ENCODE results near the gene OPA3. TPM values are rescaled to one million over a fixed set of nuclear protein-coding genes. Genes with fewer than 3 reads are reported as not detected.

OPA3 gene
- polyA plus RNA-seq, 1 donor from 2014 or later = 6.0 TPM

DNA sequence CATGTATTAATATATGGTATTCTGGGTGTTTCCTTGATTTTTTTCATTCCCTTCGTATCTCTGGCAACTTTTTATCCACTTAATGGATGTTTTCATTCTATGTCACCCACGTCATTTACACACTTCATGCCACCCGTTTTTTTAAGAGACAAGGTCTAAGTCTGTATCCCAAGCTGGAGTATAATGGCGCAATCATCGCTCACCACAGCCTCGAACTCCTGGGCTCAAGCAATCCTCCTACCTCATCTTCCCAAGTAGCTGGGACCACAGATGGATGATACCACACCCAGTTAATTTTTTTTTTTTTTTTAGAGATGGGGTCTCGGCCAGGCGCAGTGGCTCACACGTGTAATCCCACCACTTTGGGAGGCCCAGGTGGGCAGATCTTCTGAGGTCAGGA, 80.7 kb downstream of the OPA3 start:
- Histone ChIP-seq H3K9me3 (ENCODE audit: low read length) (no peaks in the 10 kb centered on the region), H3K27ac (ENCODE audit: low read length) (no peak overlapping the region), H3K9me2 (ENCODE audit: insufficient read depth, low read length) (no peaks in the 10 kb centered on the region), H3K4me3 (ENCODE audit: low read length) (no peak overlapping the region), H3F3A (ENCODE audit: insufficient read depth, low read length, poor library complexity, severe bottlenecking) (no peaks in the 10 kb centered on the region), H3K9ac (ENCODE audit: low read length) (no peak overlapping the region), H4K20me1 (ENCODE audit: insufficient read depth) (no peaks in the 10 kb centered on the region), H2AFZ (ENCODE audit: low read depth, low read length) (no peak overlapping the region), H3K4me2 (ENCODE audit: low read length) (no peak overlapping the region), H3K36me3 (ENCODE audit: insufficient read depth, low read length) (no peaks in the 10 kb centered on the region), H3K27me3 (ENCODE audit: insufficient read depth, low read depth, low read length) (peaks cover 31% of the 10 kb centered on the region), H3K79me2 (replicated peaks; ENCODE audit: insufficient read depth, low read length) (no peaks in the 10 kb centered on the region)
- TF ChIP-seq, protein P1, sequence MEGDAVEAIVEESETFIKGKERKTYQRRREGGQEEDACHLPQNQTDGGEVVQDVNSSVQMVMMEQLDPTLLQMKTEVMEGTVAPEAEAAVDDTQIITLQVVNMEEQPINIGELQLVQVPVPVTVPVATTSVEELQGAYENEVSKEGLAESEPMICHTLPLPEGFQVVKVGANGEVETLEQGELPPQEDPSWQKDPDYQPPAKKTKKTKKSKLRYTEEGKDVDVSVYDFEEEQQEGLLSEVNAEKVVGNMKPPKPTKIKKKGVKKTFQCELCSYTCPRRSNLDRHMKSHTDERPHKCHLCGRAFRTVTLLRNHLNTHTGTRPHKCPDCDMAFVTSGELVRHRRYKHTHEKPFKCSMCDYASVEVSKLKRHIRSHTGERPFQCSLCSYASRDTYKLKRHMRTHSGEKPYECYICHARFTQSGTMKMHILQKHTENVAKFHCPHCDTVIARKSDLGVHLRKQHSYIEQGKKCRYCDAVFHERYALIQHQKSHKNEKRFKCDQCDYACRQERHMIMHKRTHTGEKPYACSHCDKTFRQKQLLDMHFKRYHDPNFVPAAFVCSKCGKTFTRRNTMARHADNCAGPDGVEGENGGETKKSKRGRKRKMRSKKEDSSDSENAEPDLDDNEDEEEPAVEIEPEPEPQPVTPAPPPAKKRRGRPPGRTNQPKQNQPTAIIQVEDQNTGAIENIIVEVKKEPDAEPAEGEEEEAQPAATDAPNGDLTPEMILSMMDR (IDR thresholded peaks at IDR 0.05; ENCODE audit: poor library complexity, severe bottlenecking) = no peak
- TF ChIP-seq MXI1 (conservative IDR thresholded peaks at IDR 0.05; ENCODE audit: poor library complexity, severe bottlenecking) (no peak), EP300 (conservative IDR thresholded peaks at IDR 0.05; ENCODE audit: poor library complexity, severe bottlenecking) (no peak), TAF1 (IDR thresholded peaks at IDR 0.05; ENCODE audit: low read depth) (no peak), EZH2 (IDR thresholded peaks at IDR 0.05; ENCODE audit: borderline replicate concordance, insufficient read depth, low read length, poor library complexity, severe bottlenecking) (no peak), RAD21 (conservative IDR thresholded peaks at IDR 0.05) (no peak), POLR2AphosphoS5 (IDR thresholded peaks at IDR 0.05) (no peak), SMC3 (conservative IDR thresholded peaks at IDR 0.05; ENCODE audit: poor library complexity) (no peak)
- TF ChIP-seq, protein P2, sequence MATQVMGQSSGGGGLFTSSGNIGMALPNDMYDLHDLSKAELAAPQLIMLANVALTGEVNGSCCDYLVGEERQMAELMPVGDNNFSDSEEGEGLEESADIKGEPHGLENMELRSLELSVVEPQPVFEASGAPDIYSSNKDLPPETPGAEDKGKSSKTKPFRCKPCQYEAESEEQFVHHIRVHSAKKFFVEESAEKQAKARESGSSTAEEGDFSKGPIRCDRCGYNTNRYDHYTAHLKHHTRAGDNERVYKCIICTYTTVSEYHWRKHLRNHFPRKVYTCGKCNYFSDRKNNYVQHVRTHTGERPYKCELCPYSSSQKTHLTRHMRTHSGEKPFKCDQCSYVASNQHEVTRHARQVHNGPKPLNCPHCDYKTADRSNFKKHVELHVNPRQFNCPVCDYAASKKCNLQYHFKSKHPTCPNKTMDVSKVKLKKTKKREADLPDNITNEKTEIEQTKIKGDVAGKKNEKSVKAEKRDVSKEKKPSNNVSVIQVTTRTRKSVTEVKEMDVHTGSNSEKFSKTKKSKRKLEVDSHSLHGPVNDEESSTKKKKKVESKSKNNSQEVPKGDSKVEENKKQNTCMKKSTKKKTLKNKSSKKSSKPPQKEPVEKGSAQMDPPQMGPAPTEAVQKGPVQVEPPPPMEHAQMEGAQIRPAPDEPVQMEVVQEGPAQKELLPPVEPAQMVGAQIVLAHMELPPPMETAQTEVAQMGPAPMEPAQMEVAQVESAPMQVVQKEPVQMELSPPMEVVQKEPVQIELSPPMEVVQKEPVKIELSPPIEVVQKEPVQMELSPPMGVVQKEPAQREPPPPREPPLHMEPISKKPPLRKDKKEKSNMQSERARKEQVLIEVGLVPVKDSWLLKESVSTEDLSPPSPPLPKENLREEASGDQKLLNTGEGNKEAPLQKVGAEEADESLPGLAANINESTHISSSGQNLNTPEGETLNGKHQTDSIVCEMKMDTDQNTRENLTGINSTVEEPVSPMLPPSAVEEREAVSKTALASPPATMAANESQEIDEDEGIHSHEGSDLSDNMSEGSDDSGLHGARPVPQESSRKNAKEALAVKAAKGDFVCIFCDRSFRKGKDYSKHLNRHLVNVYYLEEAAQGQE (IDR thresholded peaks at IDR 0.05; ENCODE audit: borderline replicate concordance) = no peak

DNA sequence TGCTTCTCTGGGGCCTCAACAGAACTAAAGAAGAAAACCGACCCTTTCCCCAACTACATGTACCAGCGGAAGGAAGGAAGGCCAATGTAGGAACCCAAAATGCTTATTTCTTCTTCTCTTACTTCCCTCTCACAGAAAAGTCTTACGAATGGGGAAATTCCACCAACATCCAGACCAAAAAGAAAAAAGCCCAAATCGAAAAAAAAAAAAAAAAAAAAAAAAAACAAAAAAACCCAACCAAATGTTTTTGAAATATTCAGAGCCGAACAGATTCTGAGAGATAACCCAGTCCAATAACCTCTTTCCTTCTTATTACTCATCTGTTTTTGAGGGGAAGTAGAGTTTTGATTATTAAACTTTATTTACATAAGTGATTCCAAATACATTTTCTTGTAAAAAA, 82.5 kb downstream of the OPA3 start:
- Histone ChIP-seq H3K9ac (ENCODE audit: low read length) (no peak overlapping the region), H3F3A (ENCODE audit: insufficient read depth, low read length, poor library complexity, severe bottlenecking) (no peaks in the 10 kb centered on the region), H3K36me3 (ENCODE audit: insufficient read depth, low read length) (no peaks in the 10 kb centered on the region), H3K4me2 (ENCODE audit: low read length) (no peak overlapping the region), H2AFZ (ENCODE audit: low read depth, low read length) (no peak overlapping the region), H3K27me3 (ENCODE audit: insufficient read depth, low read depth, low read length) (peaks cover 48% of the 10 kb centered on the region), H4K20me1 (ENCODE audit: insufficient read depth) (no peaks in the 10 kb centered on the region), H3K9me2 (ENCODE audit: insufficient read depth, low read length) (no peaks in the 10 kb centered on the region), H3K4me3 (ENCODE audit: low read length) (no peak overlapping the region), H3K9me3 (ENCODE audit: low read length) (no peaks in the 10 kb centered on the region), H3K79me2 (replicated peaks; ENCODE audit: insufficient read depth, low read length) (no peaks in the 10 kb centered on the region), H3K27ac (ENCODE audit: low read length) (no peak overlapping the region)
- TF ChIP-seq, protein P1 (IDR thresholded peaks at IDR 0.05; ENCODE audit: poor library complexity, severe bottlenecking) = no peak
- TF ChIP-seq RAD21 (conservative IDR thresholded peaks at IDR 0.05) (no peak), POLR2AphosphoS5 (IDR thresholded peaks at IDR 0.05) (no peak), EZH2 (IDR thresholded peaks at IDR 0.05; ENCODE audit: borderline replicate concordance, insufficient read depth, low read length, poor library complexity, severe bottlenecking) (no peak), EP300 (conservative IDR thresholded peaks at IDR 0.05; ENCODE audit: poor library complexity, severe bottlenecking) (no peak), MXI1 (conservative IDR thresholded peaks at IDR 0.05; ENCODE audit: poor library complexity, severe bottlenecking) (no peak), TAF1 (IDR thresholded peaks at IDR 0.05; ENCODE audit: low read depth) (no peak), SMC3 (conservative IDR thresholded peaks at IDR 0.05; ENCODE audit: poor library complexity) (no peak)
- TF ChIP-seq, protein P2 (IDR thresholded peaks at IDR 0.05; ENCODE audit: borderline replicate concordance) = no peak

Measured in neural cell (in vitro differentiated cells).